ENCODE data around the gene NUDT16L1.
A peak's percentile ranks its signal among the peaks of the same experiment; 100 is the strongest.

Gene NUDT16L1

GRCh38 chr16:4683255-4684057 is 9.9 kb upstream of the NUDT16L1 start:
- no peak for DNase-seq

DNA sequence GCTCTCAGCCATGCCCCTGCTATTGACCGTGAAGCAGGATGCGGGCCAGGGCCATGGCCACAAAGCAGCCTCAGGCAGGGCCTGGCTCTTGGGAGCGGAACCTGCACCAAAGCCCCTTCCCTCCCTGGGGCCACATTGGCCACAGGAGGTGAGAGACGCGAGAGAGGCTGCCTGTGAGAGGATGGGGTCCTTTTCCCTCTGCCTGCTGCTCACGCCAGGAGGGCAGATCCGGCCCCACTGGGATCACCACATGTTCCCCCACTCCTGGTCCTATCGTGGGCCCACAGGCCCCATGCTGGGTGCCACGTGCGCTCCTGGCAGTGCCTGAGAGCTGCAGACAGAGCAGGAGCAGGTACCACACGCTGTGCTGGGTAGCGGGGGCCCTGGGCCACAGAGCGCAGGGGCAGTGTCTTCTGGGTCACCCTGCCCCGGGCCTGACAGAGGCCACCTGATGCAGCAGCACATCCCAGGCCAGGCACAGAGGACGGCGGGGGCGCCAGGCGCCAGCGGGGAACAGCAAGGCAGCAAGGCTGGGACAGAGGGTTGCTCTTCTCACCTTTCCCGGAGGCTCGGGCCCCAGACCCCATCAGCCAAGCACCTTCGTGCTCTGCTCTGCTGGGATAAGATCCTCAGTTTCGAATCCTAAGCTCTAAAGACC is 9.2 kb upstream of the NUDT16L1 start:
- no peak for DNase-seq

DNA sequence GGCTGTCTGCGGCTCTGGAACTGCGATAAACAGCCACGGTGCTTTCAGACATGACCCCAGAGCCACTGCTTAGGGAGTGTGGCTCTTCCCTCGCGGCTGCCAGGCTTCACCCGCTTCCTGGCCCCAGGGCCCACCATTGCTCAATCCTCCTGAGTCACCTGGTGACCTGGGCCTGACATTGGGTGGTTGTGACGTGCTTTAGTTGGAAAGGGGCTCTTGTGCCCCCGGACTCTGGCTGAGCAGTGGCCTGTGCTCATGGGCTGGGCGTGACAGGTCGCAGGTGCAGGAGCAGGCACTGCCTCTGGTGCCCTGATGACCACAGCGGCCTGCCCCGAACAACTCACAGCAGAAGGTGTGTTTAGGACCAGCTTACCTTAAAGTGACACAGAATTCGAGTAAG is 8.6 kb upstream of the NUDT16L1 start:
- no peak for DNase-seq

- DNase-seq, result no peak
Measured at GRCh38 chr16:4685292-4685691, 8.1 kb upstream of the NUDT16L1 start.

DNA sequence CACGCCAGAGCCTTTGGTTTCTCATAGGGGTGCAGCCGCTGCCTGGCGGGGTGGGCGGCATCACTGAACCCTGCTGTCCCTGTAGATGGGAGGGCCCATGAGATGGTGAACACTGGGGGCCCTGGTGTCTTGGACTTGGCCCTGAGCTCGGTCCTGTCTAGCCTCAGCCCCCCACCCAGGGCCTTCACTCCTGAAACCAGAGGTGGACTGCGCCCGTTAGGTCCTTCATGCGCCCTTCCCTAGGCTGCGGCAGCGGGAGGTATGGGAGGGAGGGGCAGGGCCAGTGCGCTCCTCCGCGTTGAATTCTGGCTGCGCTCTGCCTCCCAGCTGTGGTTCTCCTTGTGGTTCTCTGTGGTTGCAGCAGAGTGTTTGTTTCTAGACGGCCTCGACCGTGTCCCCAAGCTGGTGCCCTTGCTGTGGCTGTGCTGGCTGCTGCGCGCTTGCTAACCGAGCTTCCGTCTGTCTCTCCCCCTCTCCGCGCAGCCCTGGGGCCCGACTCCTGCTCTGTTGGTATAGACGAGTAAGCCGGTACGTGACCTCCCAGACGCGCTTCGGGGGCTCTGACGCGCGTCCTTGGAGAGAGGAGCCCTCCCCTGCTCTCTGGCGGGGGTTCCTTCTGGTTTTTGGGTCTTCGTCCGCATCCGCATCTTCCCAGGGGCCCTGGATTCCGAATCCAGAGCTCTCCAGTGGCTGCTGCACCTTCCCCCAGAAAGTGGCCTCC is 7.4 kb upstream of the NUDT16L1 start:
- DNase-seq, result no peak

DNA sequence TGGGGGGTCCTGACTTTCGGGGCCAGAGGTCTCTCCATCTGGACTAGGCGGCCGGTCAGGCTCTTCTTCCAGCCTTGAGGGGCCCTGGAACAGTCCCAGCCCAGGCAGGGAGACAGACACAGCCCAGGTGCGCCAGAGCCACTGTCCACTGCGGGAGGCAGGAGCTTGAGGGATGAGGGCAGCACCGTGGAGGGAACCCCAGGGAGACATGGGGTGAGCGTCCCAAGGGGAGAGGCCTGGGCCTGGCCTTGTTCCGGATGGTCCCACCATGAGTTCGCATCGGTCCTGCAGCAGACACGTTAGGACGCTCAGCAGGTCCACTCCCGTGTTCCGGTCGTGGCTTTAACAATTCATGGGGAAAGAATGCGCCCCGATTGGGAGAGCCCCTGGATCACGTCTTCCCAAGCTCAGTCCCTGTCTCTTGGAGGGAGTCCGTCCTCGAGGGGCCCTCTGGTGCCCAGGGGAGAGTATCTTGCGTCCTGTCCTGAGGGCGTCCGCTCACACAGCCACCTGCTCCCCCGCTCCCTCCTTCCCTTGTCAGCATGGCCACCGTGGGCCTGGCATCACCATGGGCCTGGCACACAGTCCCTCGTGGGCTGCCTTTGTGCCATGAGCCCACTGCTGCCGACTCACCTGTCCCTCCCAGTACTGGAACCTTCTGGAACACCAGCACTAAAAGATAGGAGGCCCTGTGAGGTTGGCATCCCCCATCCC is 6.7 kb upstream of the NUDT16L1 start:
- no peak for DNase-seq

GRCh38 chr16:4687416-4687815 is 5.9 kb upstream of the NUDT16L1 start:
- DNase-seq, result no peak

- no peak for DNase-seq
Measured at GRCh38 chr16:4687946-4688673, 5.3 kb upstream of the NUDT16L1 start.

GRCh38 chr16:4688674-4689045 is 4.7 kb upstream of the NUDT16L1 start:
- no peak for DNase-seq

DNA sequence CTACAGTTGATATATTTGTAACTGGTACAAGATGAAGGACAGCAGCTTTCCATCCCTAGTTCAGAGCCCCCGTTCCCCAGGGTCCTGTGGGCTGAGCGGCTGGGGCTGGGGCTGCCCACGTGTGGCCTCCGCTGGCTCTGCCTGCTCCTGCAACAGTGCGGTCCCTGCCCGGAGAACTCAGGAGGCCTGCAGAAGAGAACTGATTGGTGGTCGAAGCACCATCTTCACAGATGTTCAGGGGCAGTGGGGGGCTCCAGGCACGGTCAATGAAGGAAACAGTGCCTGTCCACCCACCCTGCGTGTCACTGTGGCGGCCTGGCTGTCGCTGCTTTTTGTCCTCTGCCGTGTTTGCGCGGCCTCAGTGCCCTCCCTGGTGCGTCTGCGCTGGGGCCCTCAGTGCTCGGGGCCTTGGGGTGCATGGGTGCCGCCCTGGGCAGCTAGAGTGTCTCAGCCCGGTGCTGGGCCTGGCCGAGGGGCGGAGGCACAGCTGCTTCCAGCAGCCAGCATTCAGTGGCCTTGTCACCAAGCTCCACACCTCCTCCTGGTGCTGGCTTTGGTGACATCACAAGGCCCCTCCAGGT is 4.2 kb upstream of the NUDT16L1 start:
- DNase-seq, result no peak

- DNase-seq, result no peak
Measured at GRCh38 chr16:4689864-4690704, 3.3 kb upstream of the NUDT16L1 start.

GRCh38 chr16:4690946-4691665 is 2.3 kb upstream of the NUDT16L1 start:
- no peak for DNase-seq

GRCh38 chr16:4691666-4692412 is 1.5 kb upstream of the NUDT16L1 start:
- DNase-seq, result no peak

DNA sequence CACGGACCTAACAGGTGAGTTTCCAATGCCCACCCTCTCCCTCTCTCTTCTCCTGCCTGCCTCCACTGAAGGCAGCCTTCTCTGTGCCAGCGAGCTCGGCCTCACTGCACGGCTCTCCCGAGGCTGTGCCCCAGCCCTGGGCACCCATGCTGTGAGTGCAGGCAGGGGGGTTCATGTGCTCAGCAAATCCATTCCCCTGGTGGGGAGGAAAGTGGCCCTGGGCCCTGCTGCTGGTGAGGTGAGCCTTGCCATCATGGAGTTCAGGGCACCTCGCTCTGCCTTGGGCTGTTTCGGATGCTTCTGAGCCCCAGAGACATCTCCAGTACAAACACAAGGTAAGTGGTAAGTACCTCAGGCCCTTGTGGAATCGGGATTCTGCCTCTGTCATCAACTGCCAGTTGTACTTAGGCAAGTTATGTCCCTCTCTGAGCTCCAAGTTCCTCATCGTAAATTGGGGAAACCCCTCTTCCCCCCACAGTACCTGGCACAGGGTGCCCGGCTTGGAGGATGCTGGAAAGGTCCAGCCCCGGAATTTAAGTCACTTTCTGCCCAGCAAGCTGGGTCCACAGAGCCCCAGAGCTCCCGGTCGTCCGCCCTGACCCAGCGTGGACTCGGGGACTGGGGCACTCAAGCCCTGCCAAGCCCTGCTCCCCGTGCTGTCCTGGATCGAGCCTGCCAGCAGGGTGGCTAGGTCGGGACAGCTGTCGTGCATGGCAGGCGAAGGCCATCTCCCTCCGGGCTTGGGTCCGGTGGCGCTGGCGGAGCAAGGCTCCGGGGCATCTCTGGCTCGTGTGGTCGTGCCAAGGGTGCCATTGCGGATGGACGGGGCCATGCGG is 684 bp upstream of the NUDT16L1 start:
- peak; percentile 13 for DNase-seq

DNA sequence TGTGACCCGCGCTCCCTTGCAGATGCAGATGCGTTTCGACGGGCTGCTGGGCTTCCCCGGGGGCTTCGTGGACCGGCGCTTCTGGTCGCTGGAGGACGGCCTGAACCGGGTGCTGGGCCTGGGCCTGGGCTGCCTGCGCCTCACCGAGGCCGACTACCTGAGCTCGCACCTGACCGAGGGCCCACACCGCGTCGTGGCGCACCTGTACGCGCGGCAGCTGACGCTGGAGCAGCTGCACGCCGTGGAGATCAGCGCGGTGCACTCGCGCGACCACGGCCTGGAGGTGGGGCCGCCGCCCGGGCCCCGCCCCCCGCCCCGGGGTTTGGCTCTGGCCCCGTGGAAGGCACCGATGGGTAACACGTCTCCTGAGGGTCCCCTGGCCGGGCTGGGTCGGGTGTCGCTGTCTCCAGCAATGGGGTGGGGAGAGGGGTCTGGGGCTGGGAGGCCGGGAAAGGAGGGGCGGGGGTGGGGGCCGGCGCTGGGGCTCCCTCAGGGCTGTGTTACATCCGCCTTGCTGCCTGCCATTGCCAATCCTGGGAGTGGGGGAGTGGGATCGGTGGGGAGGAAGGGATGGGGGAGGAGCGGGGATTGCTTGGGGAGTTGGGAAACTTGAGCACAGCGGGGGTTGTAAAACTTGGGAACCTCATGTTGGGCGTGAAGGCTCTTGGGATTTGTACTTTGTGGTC is 737 bp downstream of the NUDT16L1 start:
- peak; percentile 60 for DNase-seq

GRCh38 chr16:4694642-4695451 is 1.5 kb downstream of the NUDT16L1 start:
- no peak for DNase-seq

DNA sequence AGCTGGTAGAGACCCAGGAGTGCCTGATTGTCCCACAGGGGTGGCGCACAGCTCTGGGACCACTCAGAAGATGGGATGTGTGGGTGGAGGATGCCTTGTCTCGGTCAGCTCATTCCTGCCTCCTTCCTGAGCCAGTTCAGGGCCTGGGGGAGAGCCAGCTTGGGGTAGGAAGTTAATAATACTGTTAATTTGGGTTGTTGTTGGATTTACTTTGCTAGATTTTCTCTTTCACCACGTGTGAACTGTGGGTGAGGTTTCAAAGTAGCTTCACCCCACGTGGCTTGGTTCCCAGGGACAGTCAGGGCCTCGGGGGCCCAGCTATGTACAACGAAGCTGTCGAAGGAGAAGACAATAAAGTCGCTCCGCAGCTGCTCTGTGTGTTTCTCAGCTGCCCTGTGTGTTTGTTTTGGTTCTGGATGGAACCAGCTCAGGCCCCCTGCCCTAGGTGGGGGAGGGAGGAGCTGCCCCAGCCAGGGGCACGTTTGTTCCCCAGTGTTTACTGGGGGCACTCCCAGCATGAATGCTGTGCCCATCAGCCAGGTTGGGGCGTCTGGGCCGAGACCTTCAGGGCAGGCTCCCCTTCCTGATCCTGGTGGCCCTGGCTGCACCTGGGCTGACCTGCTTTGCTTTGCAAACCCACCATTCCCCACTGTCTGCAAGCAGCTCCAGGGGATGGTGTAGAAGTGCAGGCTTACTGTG is 2.3 kb downstream of the NUDT16L1 start:
- DNase-seq, result no peak
